SU-DHL-6 (cell line): Measurements from ENCODE around the gene HIVEP3.
"Not testable (repeated sequence)": the region's sequence is repeated elsewhere in the genome, so short reads cannot be mapped to it uniquely, and the experiment has no call there.

Experiments used
- H2AFZ ChIP-seq: fragments of 200-600 bp; sonication (generic); 2 replicates; pipeline ENCODE4 v1.6.1; 2014; ENCODE audit warnings: low read depth, mild to moderate bottlenecking, moderate library complexity, mixed read lengths, antibody characterized with exemption, low read length; ENCODE audit not compliant: severe bottlenecking
- H3F3A ChIP-seq: fragments of 200-600 bp; shearing (Covaris generic); 2 replicates; pipeline ENCODE4 v1.6.0; 2016; ENCODE audit warnings: antibody characterized with exemption, mild to moderate bottlenecking; ENCODE audit not compliant: insufficient read depth
- H3K27ac ChIP-seq: fragments of 200-600 bp; sonication (generic); 2 replicates; pipeline ENCODE4 v1.5.1; 2016; ENCODE audit warnings: low read depth, mild to moderate bottlenecking, low read length, moderate library complexity, mixed read lengths
- H3K27me3 ChIP-seq: fragments of 200-600 bp; sonication (generic), shearing (Covaris generic); 2 replicates; pipeline ENCODE4 v1.6.0; 2014; ENCODE audit warnings: mild to moderate bottlenecking, low read length
- H3K36me3 ChIP-seq: fragments of 200-600 bp; sonication (generic); 2 replicates; pipeline ENCODE4 v1.6.1; 2014; ENCODE audit warnings: mild to moderate bottlenecking, low read length, mixed read lengths
- H3K4me2 ChIP-seq: fragments of 300-600, 200-600 bp; shearing (Covaris generic), sonication (generic); 2 replicates; pipeline ENCODE4 v1.6.0; 2014; ENCODE audit warnings: low read length, low read depth, mild to moderate bottlenecking; ENCODE audit not compliant: poor library complexity, severe bottlenecking
- H3K4me3 ChIP-seq: fragments of 200-600 bp; sonication (generic); 2 replicates; pipeline ENCODE4 v1.5.1; 2014; ENCODE audit warnings: antibody characterized with exemption, low read length, mild to moderate bottlenecking, mixed read lengths; ENCODE audit not compliant: insufficient read depth, poor library complexity, severe bottlenecking
- H3K79me2 ChIP-seq: fragments of 200-600 bp; sonication (generic); 2 replicates; pipeline ENCODE4 v1.6.1; 2014; ENCODE audit warnings: mild to moderate bottlenecking, low read length, moderate library complexity; ENCODE audit not compliant: insufficient read depth
- H3K9ac ChIP-seq: fragments of 200-600 bp; sonication (generic); 2 replicates; pipeline ENCODE4 v1.7.0; 2014; ENCODE audit warnings: mild to moderate bottlenecking, low read length
- H3K9me2 ChIP-seq: fragments of 200-600 bp; sonication (generic); replicated peaks from 2 replicates; pipeline ENCODE4 v1.6.1; 2014; ENCODE audit warnings: low read length; ENCODE audit not compliant: insufficient read depth
- H3K9me3 ChIP-seq: fragments of 200-600 bp; sonication (generic); 2 replicates; pipeline ENCODE4 v1.6.1; 2014; ENCODE audit warnings: low read length, mixed read lengths; ENCODE audit not compliant: insufficient read depth
- H4K20me1 ChIP-seq: fragments of 200-600 bp; sonication (generic); 2 replicates; pipeline ENCODE4 v1.6.1; 2014; ENCODE audit warnings: low read depth, mild to moderate bottlenecking, antibody characterized with exemption, low read length, moderate library complexity, mixed read lengths
- CTCF ChIP-seq: fragments of 200-600 bp; sonication (generic); IDR thresholded peaks from one replicate; pipeline ENCODE4 v1.5.1; 2017; ENCODE audit warnings: antibody characterized with exemption, mild to moderate bottlenecking, low read length, moderate library complexity; ENCODE audit not compliant: insufficient read depth, poor library complexity, severe bottlenecking
- EZH2phosphoT487 ChIP-seq: fragments of 200-600 bp; sonication (generic), shearing (Covaris generic); conservative IDR thresholded peaks from 2 replicates; pipeline ENCODE4 v1.6.1; 2018; ENCODE audit warnings: mild to moderate bottlenecking, antibody characterized with exemption, low read length, moderate library complexity, mixed read lengths

The HIVEP3 gene

GRCh38 chr1:41696381-41696780 lies 222.3 kb downstream of the HIVEP3 start:
- H2AFZ ChIP-seq, result no peak overlapping the region
- H3K9me2 ChIP-seq, result no peaks in the 10 kb centered on the region
- no peak overlapping the region for H3K4me3 ChIP-seq
- H3K27ac ChIP-seq, result no peak overlapping the region
- no peak overlapping the region for H3K9ac ChIP-seq
- H3K4me2 ChIP-seq, result no peak overlapping the region
- no peaks in the 10 kb centered on the region for H4K20me1 ChIP-seq
- no peaks in the 10 kb centered on the region for H3K27me3 ChIP-seq
- H3F3A ChIP-seq, result no peaks in the 10 kb centered on the region
- no peaks in the 10 kb centered on the region for H3K79me2 ChIP-seq
- H3K9me3 ChIP-seq, result no peaks in the 10 kb centered on the region
- TF ChIP-seq CTCF, result no peak
- TF ChIP-seq EZH2phosphoT487, result no peak
- H3K36me3 ChIP-seq, result no peaks in the 10 kb centered on the region

- Histone ChIP-seq H3K27me3 (no peaks in the 10 kb centered on the region), H3K9me2 (no peaks in the 10 kb centered on the region), H3F3A (no peaks in the 10 kb centered on the region), H3K79me2 (no peaks in the 10 kb centered on the region), H2AFZ (no peak overlapping the region), H3K9me3 (no peaks in the 10 kb centered on the region), H3K4me2 (no peak overlapping the region), H3K36me3 (no peaks in the 10 kb centered on the region), H4K20me1 (no peaks in the 10 kb centered on the region), H3K4me3 (no peak overlapping the region), H3K9ac (no peak overlapping the region), H3K27ac (no peak overlapping the region)
- TF ChIP-seq EZH2phosphoT487 (no peak), CTCF (no peak)
These were observed 223.5 kb downstream of the HIVEP3 start for GRCh38 chr1:41695118-41695745.

GRCh38 chr1:41691966-41692365 lies 226.8 kb downstream of the HIVEP3 start:
- not testable (repeated sequence) for H2AFZ ChIP-seq, H3K27me3 ChIP-seq, H3K9me2 ChIP-seq, H3K79me2 ChIP-seq, H3K4me3 ChIP-seq, H3F3A ChIP-seq, H3K4me2 ChIP-seq, H3K9ac ChIP-seq, H3K27ac ChIP-seq, H4K20me1 ChIP-seq, H3K9me3 ChIP-seq, H3K36me3 ChIP-seq

GRCh38 chr1:41691424-41691823 lies 227.3 kb downstream of the HIVEP3 start:
- Histone ChIP-seq H4K20me1 (no peaks in the 10 kb centered on the region), H3K27me3 (no peaks in the 10 kb centered on the region), H3K36me3 (no peaks in the 10 kb centered on the region), H3K4me2 (no peak overlapping the region), H3F3A (no peaks in the 10 kb centered on the region), H2AFZ (no peak overlapping the region), H3K4me3 (no peak overlapping the region), H3K9ac (no peak overlapping the region), H3K9me2 (no peaks in the 10 kb centered on the region), H3K27ac (no peak overlapping the region), H3K79me2 (no peaks in the 10 kb centered on the region), H3K9me3 (no peaks in the 10 kb centered on the region)
- no peak for TF ChIP-seq CTCF
- TF ChIP-seq EZH2phosphoT487, result no peak
